ENCODE results near the gene NEUROG2.

The NEUROG2 gene

DNA sequence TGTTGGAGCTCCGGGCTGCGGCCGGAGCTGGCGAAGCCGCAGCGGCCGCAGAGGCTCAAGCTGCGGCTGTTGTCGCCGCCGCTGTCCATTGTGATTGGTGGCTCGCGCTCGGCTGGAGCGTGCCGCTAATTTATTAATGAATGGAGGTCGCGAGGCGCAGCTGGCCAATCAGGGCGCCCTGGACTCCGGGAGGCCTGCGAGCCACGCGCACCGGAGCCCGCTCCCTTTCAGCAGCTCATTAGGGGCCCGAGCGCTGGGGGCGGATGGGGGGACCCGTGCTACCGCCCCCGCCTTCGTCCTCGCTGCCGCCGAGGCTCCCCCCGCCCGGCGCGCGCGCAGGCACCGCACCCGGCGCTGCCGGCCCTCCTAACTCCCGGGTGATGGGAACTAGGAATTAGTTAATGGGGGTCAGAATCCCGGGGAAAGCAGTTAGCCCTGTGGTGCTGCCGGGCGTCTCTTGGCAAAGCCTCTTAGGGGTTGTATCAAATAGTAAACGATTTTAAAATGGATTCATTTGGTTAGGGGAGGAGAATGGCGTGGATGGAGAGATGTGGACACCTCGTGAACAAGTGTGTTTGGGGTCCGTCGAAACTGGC is 589 bp upstream of the NEUROG2 start:
- TF ChIP-seq, protein P1, sequence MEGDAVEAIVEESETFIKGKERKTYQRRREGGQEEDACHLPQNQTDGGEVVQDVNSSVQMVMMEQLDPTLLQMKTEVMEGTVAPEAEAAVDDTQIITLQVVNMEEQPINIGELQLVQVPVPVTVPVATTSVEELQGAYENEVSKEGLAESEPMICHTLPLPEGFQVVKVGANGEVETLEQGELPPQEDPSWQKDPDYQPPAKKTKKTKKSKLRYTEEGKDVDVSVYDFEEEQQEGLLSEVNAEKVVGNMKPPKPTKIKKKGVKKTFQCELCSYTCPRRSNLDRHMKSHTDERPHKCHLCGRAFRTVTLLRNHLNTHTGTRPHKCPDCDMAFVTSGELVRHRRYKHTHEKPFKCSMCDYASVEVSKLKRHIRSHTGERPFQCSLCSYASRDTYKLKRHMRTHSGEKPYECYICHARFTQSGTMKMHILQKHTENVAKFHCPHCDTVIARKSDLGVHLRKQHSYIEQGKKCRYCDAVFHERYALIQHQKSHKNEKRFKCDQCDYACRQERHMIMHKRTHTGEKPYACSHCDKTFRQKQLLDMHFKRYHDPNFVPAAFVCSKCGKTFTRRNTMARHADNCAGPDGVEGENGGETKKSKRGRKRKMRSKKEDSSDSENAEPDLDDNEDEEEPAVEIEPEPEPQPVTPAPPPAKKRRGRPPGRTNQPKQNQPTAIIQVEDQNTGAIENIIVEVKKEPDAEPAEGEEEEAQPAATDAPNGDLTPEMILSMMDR (IDR thresholded peaks at IDR 0.05; ENCODE audit: borderline replicate concordance, insufficient read depth, low read depth, low read length), result no peak
- H3K4me3 ChIP-seq (ENCODE audit: low read depth, low read length), result peak overlapping the region; percentile 73

DNA sequence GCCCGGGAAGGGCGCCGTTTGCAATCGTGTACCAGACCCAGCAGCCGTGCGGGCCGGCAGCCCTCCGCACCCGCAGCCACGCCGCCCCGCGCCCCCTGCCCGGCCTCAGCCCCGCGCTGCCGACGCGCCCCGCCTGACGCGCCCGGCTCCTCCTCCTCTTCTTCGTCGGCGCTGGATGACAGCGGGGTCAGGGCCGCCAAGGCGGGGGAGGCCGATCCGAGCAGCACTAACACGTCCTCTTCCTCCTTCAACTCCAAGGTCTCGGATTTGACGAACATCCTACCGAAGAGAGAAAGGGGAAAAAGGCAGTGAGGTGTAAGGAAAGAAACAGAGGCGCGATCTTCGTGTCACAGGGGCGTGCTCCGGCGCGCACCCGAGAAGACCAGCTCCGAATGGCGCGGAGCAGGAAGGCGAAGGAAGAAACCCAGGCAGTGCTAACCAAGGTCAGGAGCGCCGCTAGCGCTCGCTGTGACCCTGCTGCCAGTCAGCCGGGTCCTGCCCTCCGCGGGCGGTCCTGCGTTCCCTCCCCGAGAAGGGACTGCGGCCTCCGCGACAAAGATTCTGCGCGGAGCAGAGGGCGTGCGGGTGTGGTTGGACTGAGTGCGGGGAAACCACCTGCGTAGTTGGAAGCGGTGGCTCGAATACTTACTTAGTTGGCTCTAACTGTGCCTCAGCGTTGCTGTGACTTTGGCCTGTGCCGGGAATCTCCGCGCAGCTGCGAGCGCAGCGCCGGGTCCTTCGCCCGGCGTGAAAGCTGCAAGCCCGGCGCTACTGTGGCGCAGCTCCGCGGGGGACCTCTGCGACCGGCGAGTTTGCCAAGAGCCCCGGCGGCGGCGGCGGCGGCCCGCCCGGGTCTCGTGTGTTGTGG is 548 bp downstream of the NEUROG2 start:
- TF ChIP-seq, protein P1 (IDR thresholded peaks at IDR 0.05; ENCODE audit: borderline replicate concordance, insufficient read depth, low read depth, low read length), result 0 out of 2 replicates have a peak, but pooled peaks have one; percentile 0
- H3K4me3 ChIP-seq (ENCODE audit: low read depth, low read length), result peak overlapping the region; percentile 73

DNA sequence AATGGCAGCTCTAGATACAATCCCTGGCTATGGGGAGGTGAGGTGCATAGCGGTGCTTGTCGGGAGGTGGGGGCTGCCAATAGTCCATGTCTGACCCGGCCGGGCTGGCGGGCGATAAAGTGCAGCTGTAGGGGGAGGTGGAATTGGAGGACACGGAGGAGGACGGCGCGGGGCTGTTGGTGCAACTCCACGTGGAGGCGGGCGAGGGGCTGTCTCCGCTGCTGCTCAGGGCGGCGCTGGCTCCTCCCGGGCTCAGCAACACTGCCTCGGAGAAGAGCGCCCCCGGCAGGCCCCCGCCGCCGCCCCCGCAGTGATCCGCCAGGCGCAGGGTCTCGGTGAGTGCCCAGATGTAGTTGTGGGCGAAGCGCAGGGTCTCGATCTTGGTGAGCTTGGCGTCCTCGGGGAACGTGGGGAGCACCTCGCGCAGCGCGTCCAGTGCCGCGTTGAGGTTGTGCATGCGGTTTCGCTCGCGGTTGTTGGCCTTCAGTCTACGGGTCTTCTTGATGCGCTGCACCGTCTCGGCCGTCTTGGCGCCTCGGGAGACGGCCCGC is 1.3 kb downstream of the NEUROG2 start:
- TF ChIP-seq, protein P1 (IDR thresholded peaks at IDR 0.05; ENCODE audit: borderline replicate concordance, insufficient read depth, low read depth, low read length), result 0 out of 2 replicates have a peak, but pooled peaks have one; percentile 20

DNA sequence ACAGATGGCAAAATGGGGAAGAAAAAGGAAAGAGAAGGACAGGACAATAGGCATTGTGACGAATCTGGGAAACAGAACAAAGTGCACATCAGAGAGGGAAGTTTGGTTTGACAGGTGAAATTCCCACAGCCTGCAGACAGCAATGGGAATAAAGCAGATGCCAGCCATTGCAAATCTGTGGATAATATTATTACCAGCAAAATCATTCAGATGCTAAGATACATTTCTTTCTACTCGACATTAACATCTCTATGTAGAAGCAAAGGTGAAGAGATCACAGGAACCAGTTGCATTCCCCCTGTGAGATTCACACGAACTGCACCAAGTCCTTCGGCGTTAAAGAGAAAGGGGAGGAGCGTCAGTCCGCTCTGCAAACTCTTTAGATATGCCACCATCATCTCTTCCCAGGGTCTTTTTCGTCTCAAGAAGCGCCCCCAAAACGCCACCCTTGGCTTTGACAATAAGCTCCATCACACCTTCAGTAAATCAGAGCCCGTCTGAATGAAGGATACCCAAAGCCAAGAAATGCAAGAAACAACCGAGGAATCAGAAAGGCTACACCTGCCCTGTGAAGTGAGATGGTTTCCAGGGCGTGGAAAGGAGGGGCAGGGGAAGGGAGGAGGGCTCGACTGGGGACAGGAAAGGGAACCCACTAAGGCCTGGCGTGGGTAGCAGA is 1.9 kb downstream of the NEUROG2 start:
- TF ChIP-seq, protein P1 (IDR thresholded peaks at IDR 0.05; ENCODE audit: borderline replicate concordance, insufficient read depth, low read depth, low read length), result no peak
- H3K4me3 ChIP-seq (ENCODE audit: low read depth, low read length), result peak overlapping the region; percentile 73

More for the DNA sequence above, 1.3 kb downstream of the NEUROG2 start:
- H3K4me3 ChIP-seq (ENCODE audit: low read depth, low read length), result peak overlapping the region; percentile 73

DNA sequence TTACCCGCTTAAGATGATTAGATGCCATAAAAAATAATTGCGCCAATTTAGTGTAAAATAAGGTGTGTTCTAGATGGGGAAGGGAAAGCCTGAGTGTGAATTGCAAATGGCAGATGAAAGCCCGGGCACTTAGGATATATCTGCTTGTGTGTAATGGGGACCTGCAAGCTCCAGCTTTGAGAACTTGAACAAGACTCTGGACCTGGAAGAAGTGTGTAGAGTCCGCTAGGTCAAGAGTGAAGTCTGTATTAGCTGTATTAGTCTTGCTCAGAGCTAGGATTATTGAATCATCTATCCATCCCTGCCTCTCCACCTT is 4.2 kb downstream of the NEUROG2 start:
- TF ChIP-seq, protein P1 (IDR thresholded peaks at IDR 0.05; ENCODE audit: borderline replicate concordance, insufficient read depth, low read depth, low read length), result no peak
- no peak overlapping the region for H3K4me3 ChIP-seq (ENCODE audit: low read depth, low read length)

DNA sequence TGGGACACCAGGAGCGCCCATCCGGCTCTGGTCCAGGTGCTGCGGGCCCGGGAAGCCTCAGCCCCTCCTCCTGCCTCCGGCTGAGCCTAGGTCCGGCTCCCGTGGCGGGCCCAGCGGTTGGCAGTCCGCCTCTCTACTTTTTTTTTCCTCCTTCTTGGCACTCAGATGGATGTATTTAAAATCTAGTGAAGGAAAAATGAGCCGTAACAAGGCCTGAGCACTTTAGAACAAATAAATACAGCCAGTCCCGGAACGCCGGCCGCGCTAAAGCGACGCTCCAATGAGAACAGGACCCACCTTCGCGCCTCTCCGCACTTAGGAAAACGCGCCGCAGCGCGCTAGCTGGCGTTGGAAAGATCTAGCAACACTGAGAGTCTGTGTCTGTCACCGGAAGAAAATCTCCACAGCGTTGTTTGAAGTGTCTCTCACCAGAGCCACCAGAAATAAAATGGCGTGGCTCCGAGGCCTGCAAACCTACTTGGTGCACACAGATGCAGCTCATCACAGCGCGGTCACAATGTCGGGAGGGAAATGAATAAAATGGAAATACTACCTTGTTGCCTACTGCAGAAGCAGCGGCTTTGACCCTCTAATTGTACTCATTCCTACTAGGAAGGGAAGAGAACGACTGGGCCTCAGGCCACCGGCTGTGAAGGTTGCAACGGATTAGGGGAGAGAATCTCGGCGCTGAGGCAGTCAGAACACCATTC is 4.7 kb downstream of the NEUROG2 start:
- TF ChIP-seq, protein P1 (IDR thresholded peaks at IDR 0.05; ENCODE audit: borderline replicate concordance, insufficient read depth, low read depth, low read length), result no peak
- H3K4me3 ChIP-seq (ENCODE audit: low read depth, low read length), result no peak overlapping the region

Data from GM12875 (cell line).